Uterus (tissue), 2 donors: ENCODE measurements around the gene PLOD3.

Experiments
- POLR2A ChIP-seq, 2 donors: fragments of 450-650 bp; IDR thresholded peaks; one replicate each; pipeline ENCODE4 v1.6.1; 2016; ENCODE audit warnings: antibody characterized with exemption in 2 of 2, mild to moderate bottlenecking in 1 of 2, moderate library complexity in 1 of 2
- TF ChIP-seq, protein P1 (sequence below), 4 experiments: fragments of 200-600 bp in 2 of 4; fragments of 450-650 bp in 2 of 4; sonication (generic) in 2 of 4; IDR thresholded peaks; one replicate each; pipeline ENCODE4 v1.5.1; 2016 to 2019; ENCODE audit warnings: antibody characterized with exemption in 4 of 4, mild to moderate bottlenecking in 2 of 4, moderate library complexity in 1 of 4

DNA sequence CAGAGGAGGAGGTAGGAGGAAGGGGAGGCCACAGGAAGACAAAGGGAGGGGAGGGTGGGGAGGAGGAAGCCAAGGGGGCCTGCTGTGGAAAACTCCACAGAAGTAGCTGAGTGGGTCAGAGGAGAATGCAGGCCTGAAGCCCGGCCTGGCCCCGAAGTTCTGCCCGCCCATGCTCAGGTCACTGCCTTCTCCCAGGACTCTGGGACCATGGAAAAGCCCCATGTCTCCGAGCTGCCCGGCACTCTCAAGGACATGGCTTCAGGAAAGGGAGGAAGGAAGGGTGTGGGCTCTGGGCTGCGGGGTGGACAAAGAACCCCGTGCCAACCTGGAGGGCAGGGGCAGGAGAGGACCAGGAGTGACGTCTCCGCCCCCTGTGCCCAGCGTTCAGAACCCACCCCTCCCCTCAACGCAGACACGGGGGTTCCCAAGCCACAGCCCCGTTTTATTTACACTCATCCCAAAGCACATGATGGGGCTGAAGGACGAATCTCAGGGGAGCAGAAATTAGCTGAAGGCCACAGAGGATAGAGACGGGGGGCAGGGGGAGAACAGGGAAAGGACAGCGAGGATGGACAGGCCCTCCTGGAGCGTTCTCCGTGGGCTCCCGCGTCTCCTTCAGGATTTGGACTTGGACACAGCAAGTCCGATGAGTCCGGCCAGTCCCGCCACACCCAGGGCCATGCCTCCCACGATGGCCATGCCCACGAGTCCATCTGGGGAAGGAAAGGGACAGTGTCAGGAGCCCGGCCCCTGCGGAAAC, 22.0 kb upstream of the PLOD3 start:
- TF ChIP-seq, protein P1, sequence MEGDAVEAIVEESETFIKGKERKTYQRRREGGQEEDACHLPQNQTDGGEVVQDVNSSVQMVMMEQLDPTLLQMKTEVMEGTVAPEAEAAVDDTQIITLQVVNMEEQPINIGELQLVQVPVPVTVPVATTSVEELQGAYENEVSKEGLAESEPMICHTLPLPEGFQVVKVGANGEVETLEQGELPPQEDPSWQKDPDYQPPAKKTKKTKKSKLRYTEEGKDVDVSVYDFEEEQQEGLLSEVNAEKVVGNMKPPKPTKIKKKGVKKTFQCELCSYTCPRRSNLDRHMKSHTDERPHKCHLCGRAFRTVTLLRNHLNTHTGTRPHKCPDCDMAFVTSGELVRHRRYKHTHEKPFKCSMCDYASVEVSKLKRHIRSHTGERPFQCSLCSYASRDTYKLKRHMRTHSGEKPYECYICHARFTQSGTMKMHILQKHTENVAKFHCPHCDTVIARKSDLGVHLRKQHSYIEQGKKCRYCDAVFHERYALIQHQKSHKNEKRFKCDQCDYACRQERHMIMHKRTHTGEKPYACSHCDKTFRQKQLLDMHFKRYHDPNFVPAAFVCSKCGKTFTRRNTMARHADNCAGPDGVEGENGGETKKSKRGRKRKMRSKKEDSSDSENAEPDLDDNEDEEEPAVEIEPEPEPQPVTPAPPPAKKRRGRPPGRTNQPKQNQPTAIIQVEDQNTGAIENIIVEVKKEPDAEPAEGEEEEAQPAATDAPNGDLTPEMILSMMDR (IDR thresholded peaks at IDR 0.05): no peak
- TF ChIP-seq POLR2A (IDR thresholded peaks at IDR 0.05): no peak
